K562 (cell line): ENCODE measurements around the gene PSMA6. TPM values are rescaled to one million over a fixed set of nuclear protein-coding genes. Genes with fewer than 3 reads are reported as not detected.

ENCODE experiments used
- ATAC-seq: fragments of 200-7000 bp; cut with Tn5 transposase; 3 replicates; pipeline ENCODE4 v1.9.1; 2020; ENCODE audit warnings: moderate library complexity
- BruUV-seq: library from RNA; stranded (reverse); fragments of 400-500 nt; replicated peaks from 2 replicates; lab custom pipeline; 2021; lab: Mats Ljungman, UMichigan
- CTCF ChIA-PET: fragments of 300-600 bp; formaldehyde crosslinking; extraction: SDS; loops from one replicate; lab custom pipeline; 2021; ENCODE audit warnings: low intra/inter-chr PET ratio; lab: Yijun Ruan, JAX
- POLR2A ChIA-PET: fragments of 300-600, 350-650 bp; sonication (Branson Sonifier 250); formaldehyde crosslinking; extraction: SDS; loops from one replicate; lab custom pipeline; 2021; ENCODE audit warnings: antibody characterized with exemption, inconsistent platforms; lab: Yijun Ruan, JAX
- DNase-seq, 4 experiments: peaks; one replicate each; pipeline versions ENCODE4 v3.0.0 to v3.0.0-alpha.2; 2011 to 2018; ENCODE audit warnings: low spot score in 3 of 4, mixed read lengths in 3 of 4; ENCODE audit errors: extremely low read depth in 1 of 4
- FAIRE-seq: peaks from 2 replicates; lab custom pipeline; 2011; peaks lifted over from hg19 to GRCh38; lab: Jason Lieb, UNC
- H2AFZ ChIP-seq: 2 replicates; pipeline ENCODE4 v1.6.0; 2011; ENCODE audit warnings: low read depth, low read length, control low read depth, inconsistent platforms
- H3K27ac ChIP-seq: fragments of 200-600 bp; 3 replicates; pipeline ENCODE4 v1.8.0; 2011; ENCODE audit warnings: low read depth, mild to moderate bottlenecking, control low read depth, inconsistent platforms, low read length, moderate library complexity, mixed read lengths; ENCODE audit errors: extremely low read depth
- H3K27me3 ChIP-seq, 2 experiments: fragments of 300-600 bp in 1 of 2; 2 replicates in 1 of 2; 3 replicates in 1 of 2; pipeline versions ENCODE4 v1.6.0 to v1.8.0; 2011; ENCODE audit warnings: inconsistent platforms in 2 of 2, low read length in 2 of 2, mild to moderate bottlenecking in 1 of 2, mixed read lengths in 1 of 2, moderate library complexity in 1 of 2; ENCODE audit not compliant: control insufficient read depth in 2 of 2, insufficient read depth in 2 of 2
- H3K36me3 ChIP-seq: fragments of 300-600 bp; 3 replicates; pipeline ENCODE4 v1.8.0; 2011; ENCODE audit warnings: mild to moderate bottlenecking, low read length, inconsistent platforms; ENCODE audit not compliant: control insufficient read depth, insufficient read depth
- H3K4me1 ChIP-seq, 2 experiments: fragments of 200-600 bp in 1 of 2; replicated peaks in 1 of 2; 2 replicates in 1 of 2; 3 replicates in 1 of 2; pipeline versions ENCODE4 v1.5.1 to v1.8.0; 2011; ENCODE audit warnings: inconsistent platforms in 2 of 2, low read length in 2 of 2, mild to moderate bottlenecking in 1 of 2, mixed read lengths in 1 of 2, moderate library complexity in 1 of 2; ENCODE audit not compliant: control insufficient read depth in 2 of 2, insufficient read depth in 2 of 2
- H3K4me2 ChIP-seq: 2 replicates; pipeline ENCODE4 v1.6.1; 2011; ENCODE audit warnings: low read length, control low read depth, inconsistent platforms, mixed read lengths; ENCODE audit not compliant: insufficient read depth
- H3K4me3 ChIP-seq: fragments of 200-600 bp; sonication (generic), shearing (Covaris generic); 2 replicates; pipeline ENCODE4 v1.5.1; 2016; ENCODE audit warnings: control low read depth, inconsistent platforms
- H3K79me2 ChIP-seq: fragments of 200-600 bp; 3 replicates; pipeline ENCODE4 v1.8.0; 2011; ENCODE audit warnings: low read length, inconsistent platforms; ENCODE audit not compliant: control insufficient read depth, insufficient read depth
- H3K9ac ChIP-seq, 2 experiments: 2 replicates each; pipeline versions ENCODE4 v1.6.0 to v1.6.1; 2011; ENCODE audit warnings: low read depth in 2 of 2, low read length in 2 of 2, control low read depth in 1 of 2, inconsistent platforms in 1 of 2, mild to moderate bottlenecking in 1 of 2, mixed read lengths in 1 of 2; ENCODE audit not compliant: insufficient read depth in 1 of 2
- H3K9me1 ChIP-seq: one replicate; pipeline ENCODE4 v1.6.0; 2011; ENCODE audit warnings: inconsistent platforms, mild to moderate bottlenecking, low read length, moderate library complexity; ENCODE audit not compliant: control insufficient read depth, insufficient read depth
- H3K9me3 ChIP-seq: replicated peaks from 2 replicates; pipeline ENCODE4 v1.5.1; 2011; ENCODE audit warnings: low read depth, low read length, inconsistent platforms; ENCODE audit not compliant: control insufficient read depth, insufficient read depth
- H4K20me1 ChIP-seq: replicated peaks from 2 replicates; pipeline ENCODE4 v1.6.1; 2011; ENCODE audit warnings: low read length, inconsistent platforms, mixed read lengths; ENCODE audit not compliant: control insufficient read depth, insufficient read depth
- ARID1B ChIP-seq: fragments of 450-650 bp; IDR thresholded peaks from 2 replicates; pipeline ENCODE4 v1.6.1; 2016; ENCODE audit warnings: antibody characterized with exemption, mild to moderate bottlenecking, inconsistent platforms
- CBX5 ChIP-seq: IDR thresholded peaks from 2 replicates; pipeline ENCODE4 v1.6.1; 2014; ENCODE audit warnings: low read depth, borderline replicate concordance
- EP400 ChIP-seq: fragments of 450-650 bp; IDR thresholded peaks from 2 replicates; pipeline ENCODE4 v1.6.1; 2017; ENCODE audit warnings: antibody characterized with exemption, mild to moderate bottlenecking, moderate library complexity
- GABPA ChIP-seq: fragments of 200-800 bp; sonication (Bioruptor generic); conservative IDR thresholded peaks from 2 replicates; pipeline ENCODE4 v1.6.1; 2016; ENCODE audit warnings: low read depth, missing genetic modification characterization, missing compliant biosample characterization
- KLF6 ChIP-seq: fragments of 250-450 bp; sonication (Bioruptor Pico); IDR thresholded peaks from 2 replicates; pipeline ENCODE4 v1.4.0; 2020; ENCODE audit warnings: mild to moderate bottlenecking, moderate library complexity, borderline replicate concordance
- L3MBTL2 ChIP-seq: fragments of 450-650 bp; IDR thresholded peaks from 2 replicates; pipeline ENCODE4 v1.6.1; 2016; ENCODE audit warnings: mild to moderate bottlenecking, moderate library complexity
- MEF2D ChIP-seq: conservative IDR thresholded peaks from 2 replicates; pipeline ENCODE4 v1.6.1; 2016; ENCODE audit warnings: low read depth, missing genetic modification characterization, missing compliant biosample characterization
- NUFIP1 ChIP-seq: fragments of 450-650 bp; IDR thresholded peaks from 2 replicates; pipeline ENCODE4 v1.6.1; 2018; ENCODE audit not compliant: partially characterized antibody
- PHF21A ChIP-seq: fragments of 450-650 bp; IDR thresholded peaks from 2 replicates; pipeline ENCODE4 v1.6.1; 2017; ENCODE audit warnings: low read depth, borderline replicate concordance
- RAD51 ChIP-seq: fragments of 450-650 bp; IDR thresholded peaks from 2 replicates; pipeline ENCODE4 v1.7.1; 2016; ENCODE audit warnings: low read depth, mild to moderate bottlenecking, borderline replicate concordance
- SREBF2 ChIP-seq: sonication (generic); formaldehyde crosslinking; IDR thresholded peaks from 2 replicates; pipeline ENCODE4 v1.4.0; 2020; ENCODE audit warnings: mild to moderate bottlenecking, missing genetic modification reagents
- TAF7 ChIP-seq: fragments of 450-650 bp; IDR thresholded peaks from 2 replicates; pipeline ENCODE4 v1.6.1; 2016; ENCODE audit warnings: missing genetic modification characterization, missing compliant biosample characterization
- TARDBP ChIP-seq: fragments of 450-650 bp; IDR thresholded peaks from 2 replicates; pipeline ENCODE4 v1.6.1; 2016
- TCF3 ChIP-seq: sonication (generic); formaldehyde crosslinking; IDR thresholded peaks from 2 replicates; pipeline ENCODE4 v1.4.0; 2020; ENCODE audit warnings: mild to moderate bottlenecking, missing genetic modification reagents
- VEZF1 ChIP-seq: fragments of 200-800 bp; sonication (Bioruptor generic); IDR thresholded peaks from 2 replicates; pipeline ENCODE4 v1.6.1; 2017; ENCODE audit warnings: missing genetic modification characterization, missing compliant biosample characterization
- ZC3H4 ChIP-seq: sonication (generic); formaldehyde crosslinking; IDR thresholded peaks from 2 replicates; pipeline ENCODE4 v1.9.0; 2021; ENCODE audit warnings: missing genetic modification reagents, borderline replicate concordance
- ZNF3 ChIP-seq: fragments of 250-450 bp; sonication (Bioruptor Pico); IDR thresholded peaks from 2 replicates; pipeline ENCODE4 v1.5.0; 2021; ENCODE audit warnings: mild to moderate bottlenecking, moderate library complexity
- ZNF592 ChIP-seq: fragments of 450-650 bp; IDR thresholded peaks from 2 replicates; pipeline ENCODE4 v1.6.1; 2017; ENCODE audit warnings: antibody characterized with exemption, mild to moderate bottlenecking
- WGBS: fragments of 100-300 bp; shearing (Covaris generic); methylation state at CpG from one replicate; pipeline ENCODE4 v1.1.6; 2016; ENCODE audit warnings: low coverage, mixed read lengths; ENCODE audit not compliant: insufficient coverage; ENCODE audit errors: missing lambda C conversion rate; 5-methylcytosine and 5-hydroxymethylcytosine counted together
- in situ Hi-C: fragments of 300-500 bp; cut with MboI; formaldehyde crosslinking; loops from 4 replicates; pipeline ENCODE4 v1.15.0; 2018; ENCODE audit warnings: inconsistent platforms, mixed read lengths
- intact Hi-C: fragments of 100-400 bp; cut with micrococcal nuclease; formaldehyde crosslinking; loops from 2 replicates; pipeline ENCODE4 v1.14.2; 2022
- polyA plus RNA-seq, 8 experiments: library from polyadenylated mRNA; depleted of rRNA in 4 of 8; stranded (reverse) in 5 of 8; unstranded in 3 of 8; fragments of >200 nt; fragmentation: Nextera tagmentation in 2 of 8; fragmentation: Illumina TruSeq in 1 of 8; extraction: Ambion mirVana in 2 of 8; extraction: Trizol in 1 of 8; gene quantifications; 2 replicates each; pipeline versions ENCODE4 v1.2.1 to v1.2.3, GENCODE V29; 2011 to 2014; ENCODE audit warnings: inconsistent platforms in 1 of 8, missing spikeins in 1 of 8
- total RNA-seq, 7 experiments: library from RNA; depleted of rRNA in 6 of 7; stranded (reverse); fragments of >200 nt in 6 of 7; fragmentation: Illumina TruSeq in 2 of 7; extraction: Trizol in 2 of 7; gene quantifications; 2 replicates each; pipeline versions ENCODE4 v1.2.1 to v1.2.3, GENCODE V29; 2011 to 2021; ENCODE audit warnings: low replicate concordance in 1 of 7

The PSMA6 gene
- total and polyA plus RNA-seq, 9 of the 15 experiments (the other 6 are each of a cell fraction or from before 2014, with no cell fraction given): 210 to 952 (median 288) TPM

- Histone ChIP-seq H3K9me1 (no peaks in the 10 kb centered on the region), H3K9me3 (no peaks in the 10 kb centered on the region), H3K4me1 (peaks cover 16 to 28% of the 10 kb centered on the region in 2 experiments), H3K9ac (peak overlapping the region in 1 of 2 experiments; percentile 48; a peak in 3 of 4 replicates), H3K27me3 (no peaks in the 10 kb centered on the region), H4K20me1 (no peaks in the 10 kb centered on the region), H3K79me2 (no peaks in the 10 kb centered on the region), H2AFZ (peak overlapping the region; percentile 85), H3K4me2 (peak overlapping the region; percentile 54), H3K36me3 (no peaks in the 10 kb centered on the region), H3K27ac (peak overlapping the region; percentile 73), H3K4me3 (no peak overlapping the region)
- DNase-seq (peak; percentile 35 to 82 (median 56)), ATAC-seq (peak; percentile 79), FAIRE-seq (peak; percentile 91)
- POLR2A ChIA-PET: interaction anchor here (0.6 kb wide), 2 partner anchors 41 to 64 kb away, joined by 3 read pairs; partner anchors contain the start of gene PSMA6
- in situ Hi-C loops: no loop called here
- intact Hi-C loops: no loop called here
- 2% methylated on average over 4 of the region's 5 CpGs for WGBS
- CTCF ChIA-PET: no interaction called here
- no TSS peak for BruUV-seq
- no peak; the same call in 1 of the 2 replicates for TF ChIP-seq VEZF1 (CRISPR knock-in tag)
- TF ChIP-seq SREBF2 (CRISPR knock-in tag): no peak
- TF ChIP-seq TAF7 (tag): no peak
- 0 out of 2 replicates have a peak, but pooled peaks have one; percentile 33 for TF ChIP-seq GABPA (tag)
- TF ChIP-seq EP400: 0 out of 2 replicates have a peak, but pooled peaks have one; percentile 23
- no peak for TF ChIP-seq ZNF3
- peak; percentile 41; the same call in 1 of the 2 replicates for TF ChIP-seq ZNF592
- peak; percentile 81 for TF ChIP-seq ARID1B
- peak; percentile 42; the same call in 1 of the 2 replicates for TF ChIP-seq L3MBTL2
- no peak for TF ChIP-seq CBX5
- no peak for TF ChIP-seq KLF6 (CRISPR knock-in tag)
- no peak for TF ChIP-seq TARDBP
- TF ChIP-seq ZC3H4 (CRISPR knock-in tag): no peak
- no peak for TF ChIP-seq RAD51
- no peak for TF ChIP-seq NUFIP1
- TF ChIP-seq MEF2D (tag): no peak
- TF ChIP-seq PHF21A: peak; percentile 26; the same call in 1 of the 2 replicates
- TF ChIP-seq TCF3: peak; percentile 53
These were observed 64.0 kb downstream of the PSMA6 start for GRCh38 chr14:35355981-35356841.
